Mononuclear cell (primary cell): ENCODE data around the gene PPTC7. TPM values are rescaled to one million over a fixed set of nuclear protein-coding genes. Genes with fewer than 3 reads are reported as not detected.
"Not testable (repeated sequence)": the region's sequence is repeated elsewhere in the genome, so short reads cannot be mapped to it uniquely, and the experiment has no call there.

Source experiments
- H3K27me3 ChIP-seq: 2 replicates; pipeline ENCODE4 v1.6.0; 2011; ENCODE audit warnings: low read length, control low read depth; ENCODE audit not compliant: insufficient read depth
- H3K4me1 ChIP-seq: 2 replicates; pipeline ENCODE4 v1.5.1; 2011; ENCODE audit warnings: mild to moderate bottlenecking, low read length, control low read depth; ENCODE audit not compliant: insufficient read depth
- H3K4me3 ChIP-seq: 2 replicates; pipeline ENCODE4 v1.5.1; 2011; ENCODE audit warnings: mild to moderate bottlenecking, low read length, moderate library complexity
- H3K9me3 ChIP-seq: 2 replicates; pipeline ENCODE4 v1.5.1; 2011; ENCODE audit warnings: low read depth, mild to moderate bottlenecking, control low read depth, low read length
- total RNA-seq: library from RNA; depleted of rRNA; stranded (reverse); fragments of >200 nt; gene quantifications from one replicate; pipeline ENCODE4 v1.2.3, GENCODE V29; 2012

The PPTC7 gene
- total RNA-seq, 1 donor, result 56.8 TPM

GRCh38 chr12:110575326-110575725, 7.8 kb downstream of the PPTC7 start:
- H3K4me1 ChIP-seq, result peaks cover 58% of the 10 kb centered on the region
- peaks cover 11% of the 10 kb centered on the region for H3K9me3 ChIP-seq
- H3K4me3 ChIP-seq, result no peak overlapping the region
- no peaks in the 10 kb centered on the region for H3K27me3 ChIP-seq

DNA sequence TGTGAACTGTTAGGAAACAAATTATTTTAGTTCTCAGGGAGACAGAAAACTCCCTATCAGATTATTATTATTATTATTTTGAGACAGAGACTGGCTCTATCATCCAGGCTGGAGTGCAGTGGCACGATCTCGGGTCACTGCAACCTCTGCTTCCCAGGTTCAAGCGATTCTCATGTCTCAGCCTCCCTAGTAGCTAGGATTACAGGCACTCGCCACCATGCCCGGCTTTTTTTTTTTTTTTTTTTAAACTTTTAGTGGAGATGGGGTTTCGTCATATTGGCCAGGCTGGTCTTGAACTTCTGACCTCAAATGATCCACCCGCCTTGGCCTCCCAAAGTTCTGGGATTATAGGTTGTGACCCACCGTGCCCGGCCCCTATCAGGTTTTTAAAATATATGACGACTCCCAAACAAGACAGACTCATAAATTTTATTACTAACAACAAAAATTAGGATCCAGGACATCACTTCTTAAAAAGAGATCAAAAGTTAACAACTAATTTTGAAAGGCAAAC, 8.3 kb downstream of the PPTC7 start:
- peaks cover 11% of the 10 kb centered on the region for H3K9me3 ChIP-seq
- H3K27me3 ChIP-seq, H3K4me3 ChIP-seq: not testable (repeated sequence)
- peaks cover 53% of the 10 kb centered on the region for H3K4me1 ChIP-seq

DNA sequence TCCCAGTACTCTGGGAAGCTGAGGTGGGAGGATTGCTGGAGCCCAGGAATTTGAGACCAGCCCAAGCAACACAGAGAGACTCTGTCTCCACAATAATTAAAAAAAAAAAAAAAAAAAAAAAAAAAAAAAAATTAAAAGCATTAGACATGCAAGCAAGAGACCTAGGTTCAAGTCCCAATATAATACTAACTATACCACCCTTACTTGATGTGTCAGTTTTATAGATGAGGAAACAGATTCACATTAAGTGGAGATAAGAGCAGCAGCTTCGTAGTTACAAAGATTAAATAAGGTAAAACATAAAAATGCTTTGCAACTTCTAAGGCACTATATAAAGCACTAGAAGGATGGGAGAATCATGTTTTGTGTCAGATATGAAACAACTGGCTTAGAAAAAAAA, 9.1 kb downstream of the PPTC7 start:
- Histone ChIP-seq H3K9me3 (peaks cover 11% of the 10 kb centered on the region), H3K27me3 (no peaks in the 10 kb centered on the region), H3K4me1 (peaks cover 46% of the 10 kb centered on the region), H3K4me3 (no peak overlapping the region)

- H3K27me3 ChIP-seq, H3K4me3 ChIP-seq: not testable (repeated sequence)
- Histone ChIP-seq H3K4me1 (peaks cover 36% of the 10 kb centered on the region), H3K9me3 (peaks cover 11% of the 10 kb centered on the region)
Observed at GRCh38 chr12:110570798-110571197, 12.3 kb downstream of the PPTC7 start.

GRCh38 chr12:110569838-110570237, 13.3 kb downstream of the PPTC7 start:
- peaks cover 31% of the 10 kb centered on the region for H3K4me1 ChIP-seq
- H3K27me3 ChIP-seq, H3K4me3 ChIP-seq: not testable (repeated sequence)
- H3K9me3 ChIP-seq, result peaks cover 11% of the 10 kb centered on the region

GRCh38 chr12:110568752-110569151, 14.4 kb downstream of the PPTC7 start:
- Histone ChIP-seq H3K27me3 (no peaks in the 10 kb centered on the region), H3K9me3 (peaks cover 11% of the 10 kb centered on the region), H3K4me3 (no peak overlapping the region), H3K4me1 (peaks cover 31% of the 10 kb centered on the region)

- Histone ChIP-seq H3K4me1 (peaks cover 46% of the 10 kb centered on the region), H3K9me3 (peaks cover 8% of the 10 kb centered on the region), H3K27me3 (no peaks in the 10 kb centered on the region), H3K4me3 (no peak overlapping the region)
Observed at GRCh38 chr12:110566993-110567392, 16.1 kb downstream of the PPTC7 start.

- Histone ChIP-seq H3K4me1 (peaks cover 54% of the 10 kb centered on the region), H3K9me3 (peaks cover under 1% of the 10 kb centered on the region), H3K27me3 (no peaks in the 10 kb centered on the region), H3K4me3 (no peak overlapping the region)
Observed at GRCh38 chr12:110565894-110566871, 16.9 kb downstream of the PPTC7 start.

DNA sequence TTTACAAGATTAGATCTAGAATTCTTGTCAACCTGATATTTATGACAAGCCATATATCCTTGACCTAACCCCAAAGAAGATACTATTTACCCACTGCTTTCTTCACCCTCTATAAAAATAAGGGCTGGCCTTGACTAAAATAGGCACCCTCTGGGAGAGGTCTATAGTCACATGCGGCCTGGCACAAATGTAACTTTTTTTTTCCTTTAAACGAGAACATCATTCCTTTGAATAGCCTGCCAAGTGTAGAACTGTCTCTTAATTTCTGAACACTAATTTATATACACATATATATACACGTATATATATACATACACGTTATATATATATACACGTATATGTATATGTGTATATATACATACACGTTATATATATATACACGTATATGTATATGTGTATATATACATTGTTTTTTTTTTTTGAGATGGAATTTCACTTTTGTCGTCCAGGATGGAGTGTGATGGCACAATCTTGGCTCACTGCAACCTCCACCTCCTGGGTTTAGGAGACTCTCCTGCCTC, 18.6 kb downstream of the PPTC7 start:
- peaks cover 68% of the 10 kb centered on the region for H3K4me1 ChIP-seq

GRCh38 chr12:110563702-110564470, 19.2 kb downstream of the PPTC7 start:
- H3K4me3 ChIP-seq, result no peak overlapping the region
- no peaks in the 10 kb centered on the region for H3K27me3 ChIP-seq
- no peaks in the 10 kb centered on the region for H3K9me3 ChIP-seq
- peaks cover 68% of the 10 kb centered on the region for H3K4me1 ChIP-seq

More for the DNA sequence above, 18.6 kb downstream of the PPTC7 start:
- no peak overlapping the region for H3K4me3 ChIP-seq
- H3K9me3 ChIP-seq, result no peaks in the 10 kb centered on the region
- H3K27me3 ChIP-seq, result no peaks in the 10 kb centered on the region

DNA sequence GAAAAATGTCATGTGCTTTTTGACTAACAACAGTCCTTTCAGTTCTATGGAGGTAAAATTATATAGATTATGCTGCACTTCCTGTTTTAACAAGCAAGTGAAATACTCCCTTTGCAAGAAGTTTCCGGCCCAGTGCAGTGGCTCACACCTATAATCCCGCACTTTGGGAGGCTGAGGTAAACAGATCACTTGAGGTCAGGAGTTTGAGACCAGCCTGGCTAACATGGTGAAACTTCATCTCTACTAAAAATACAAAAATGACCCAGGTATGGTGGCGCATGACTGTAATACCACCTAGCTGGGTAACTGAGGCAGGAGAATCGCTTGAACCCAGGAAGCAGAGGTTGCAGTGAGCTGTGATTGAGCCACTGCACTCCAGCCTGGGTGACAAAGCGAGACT, 20.7 kb downstream of the PPTC7 start:
- H3K27me3 ChIP-seq, H3K4me3 ChIP-seq, H3K9me3 ChIP-seq: not testable (repeated sequence)
- H3K4me1 ChIP-seq, result peaks cover 70% of the 10 kb centered on the region

DNA sequence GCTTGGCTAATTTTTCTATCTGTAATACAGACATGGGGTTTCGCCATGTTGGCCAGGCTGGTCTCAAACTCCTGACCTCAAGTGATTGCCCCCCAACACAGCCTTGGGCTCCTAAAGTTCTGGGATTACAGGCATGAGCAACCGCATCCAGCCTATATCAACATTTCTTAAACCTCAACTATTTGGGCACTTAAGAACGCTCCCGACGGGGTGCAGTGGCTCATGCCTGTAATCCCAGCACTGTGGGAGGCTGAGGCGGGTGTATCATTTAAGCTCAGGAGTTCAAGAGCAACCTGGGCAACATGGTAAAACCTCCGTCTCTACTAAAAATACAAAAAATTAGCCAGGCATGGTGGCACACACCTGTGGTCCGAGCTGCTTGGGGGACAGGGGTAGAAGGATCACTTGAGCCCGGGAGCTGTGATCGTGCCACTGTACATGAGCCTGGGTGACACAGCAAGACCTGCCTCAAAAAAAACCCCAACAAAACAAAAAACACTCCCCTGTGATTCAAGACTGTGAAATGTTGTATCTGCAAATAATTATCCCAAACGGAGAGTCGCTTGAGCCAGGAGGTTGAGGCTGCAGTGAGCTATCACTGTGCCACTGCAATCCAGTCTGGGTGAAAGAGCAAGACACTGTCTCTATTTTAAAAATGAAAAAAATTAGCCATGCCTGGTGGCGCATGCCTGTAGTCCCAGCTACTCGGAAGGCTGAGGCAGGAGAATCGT, 21.5 kb downstream of the PPTC7 start:
- H3K9me3 ChIP-seq, result no peaks in the 10 kb centered on the region
- H3K4me1 ChIP-seq, result peaks cover 71% of the 10 kb centered on the region
- H3K27me3 ChIP-seq, result no peaks in the 10 kb centered on the region
- no peak overlapping the region for H3K4me3 ChIP-seq

DNA sequence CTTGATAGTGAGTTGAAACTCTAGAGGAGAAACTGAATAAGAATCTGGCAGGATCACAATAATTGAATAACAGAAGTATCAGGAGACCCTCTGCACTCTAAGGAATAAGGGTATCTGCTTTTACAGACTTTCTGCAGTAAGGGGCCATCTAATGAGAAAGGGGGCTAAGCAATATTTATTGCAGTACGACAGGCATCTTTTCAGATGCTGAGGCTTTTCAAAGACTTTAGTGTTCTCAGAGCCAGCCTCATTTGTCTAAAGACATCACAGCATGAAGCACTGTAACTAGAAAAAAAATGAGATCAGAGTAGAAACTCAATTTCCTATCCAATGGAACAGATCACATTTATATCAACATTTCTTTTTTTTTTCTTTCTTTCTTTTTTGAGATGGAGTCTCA, 22.2 kb downstream of the PPTC7 start:
- Histone ChIP-seq H3K9me3 (no peaks in the 10 kb centered on the region), H3K4me1 (peaks cover 70% of the 10 kb centered on the region), H3K27me3 (no peaks in the 10 kb centered on the region), H3K4me3 (no peak overlapping the region)

GRCh38 chr12:110560048-110560447, 23.1 kb downstream of the PPTC7 start:
- Histone ChIP-seq H3K4me3 (no peak overlapping the region), H3K27me3 (no peaks in the 10 kb centered on the region), H3K9me3 (no peaks in the 10 kb centered on the region), H3K4me1 (peaks cover 77% of the 10 kb centered on the region)
